Activated CD4-positive, alpha-beta T cell treated with anti-CD3 and anti-CD28 coated beads, Interleukin-10, Interleukin-2, amounts not matched to agents 100 ng/mL and 50 ng/mL, durations not matched to agents 16 hours and 8 hours (primary cell): ENCODE results near the gene WDR18.

Source experiments
- DNase-seq: peaks from one replicate; pipeline ENCODE4 v3.0.0-alpha.2; 2020

Gene WDR18

DNA sequence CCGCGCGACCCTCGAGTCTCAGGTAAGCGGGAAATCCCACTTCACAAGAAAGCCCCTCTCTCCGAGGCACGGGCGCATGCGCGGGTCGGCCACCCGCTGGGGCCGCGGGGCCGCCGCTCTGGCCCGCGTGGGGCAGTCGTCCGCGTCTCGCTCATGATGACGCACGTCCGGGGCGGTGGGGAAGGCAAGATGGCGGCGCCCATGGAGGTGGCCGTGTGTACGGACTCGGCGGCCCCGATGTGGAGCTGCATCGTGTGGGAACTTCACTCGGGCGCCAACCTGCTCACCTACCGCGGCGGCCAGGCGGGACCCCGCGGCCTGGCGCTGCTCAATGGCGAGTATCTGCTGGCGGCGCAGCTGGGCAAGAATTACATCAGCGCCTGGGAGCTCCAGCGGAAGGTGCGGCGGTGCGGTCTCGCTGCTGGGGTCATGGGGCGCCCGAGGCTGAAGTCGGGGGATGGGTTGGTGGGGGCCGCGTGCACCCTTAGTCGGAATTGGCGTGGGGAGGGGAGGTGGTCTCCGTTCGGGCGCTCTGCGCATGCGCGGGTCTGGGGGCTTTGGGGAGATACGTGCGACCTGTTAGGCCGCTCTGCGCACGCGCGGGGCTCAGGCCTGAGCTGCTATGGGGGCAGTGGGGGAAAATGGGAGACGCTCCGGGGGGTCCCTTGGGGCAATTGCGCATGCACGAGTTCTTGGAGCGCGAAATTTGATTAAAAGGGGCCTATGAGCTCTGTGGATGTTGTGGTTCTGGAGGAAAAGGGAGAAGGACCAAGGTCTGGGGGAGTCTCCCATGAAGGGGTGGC lies at the start of gene WDR18:
Gene WDR18 (plus strand): TSS at position 181 of the 803 bp plus-strand sequence. CDS start 9 bp downstream, at position 190.
- peak; percentile 96 for DNase-seq

- DNase-seq, result no peak
These were observed 49.2 kb upstream of the WDR18 start for GRCh38 chr19:934865-935479.

- no peak for DNase-seq
These were observed 48.0 kb upstream of the WDR18 start for GRCh38 chr19:936175-936546.

- DNase-seq, result peak; percentile 59
These were observed 46.9 kb upstream of the WDR18 start for GRCh38 chr19:937259-937694.

DNA sequence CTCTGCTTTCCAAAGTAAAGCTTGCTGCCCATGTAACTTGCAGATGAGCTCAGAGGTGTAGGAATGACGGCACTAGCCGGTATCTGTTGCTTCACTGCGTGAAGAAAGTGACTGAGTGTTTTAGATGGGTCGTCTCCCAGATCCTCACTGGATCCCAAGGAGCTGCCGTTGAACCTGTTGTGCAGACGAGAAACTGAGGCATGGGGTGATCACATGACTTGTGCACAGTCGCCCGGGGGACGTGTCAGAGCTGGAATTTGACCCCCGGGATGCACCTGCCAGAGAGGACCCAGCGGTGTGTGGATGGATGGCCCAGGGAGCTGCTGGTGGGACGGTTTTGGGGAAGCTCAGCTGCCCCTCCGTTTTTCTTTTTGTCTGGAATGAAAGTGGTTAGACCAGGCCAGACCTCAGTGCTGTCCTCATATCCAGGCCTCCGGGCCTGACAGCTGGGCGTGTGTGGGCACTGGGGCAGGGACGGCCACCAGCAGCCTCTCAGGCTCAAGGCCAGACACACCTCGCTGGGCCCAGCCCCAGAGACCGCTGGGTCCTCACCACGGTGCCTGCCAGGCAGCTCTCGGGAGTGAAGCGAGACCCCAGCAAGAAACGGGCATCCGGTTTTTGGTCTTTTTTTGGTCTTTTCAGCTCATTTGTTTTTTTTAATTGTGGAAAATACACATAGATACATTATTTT lies 45.8 kb upstream of the WDR18 start:
- no peak for DNase-seq

DNA sequence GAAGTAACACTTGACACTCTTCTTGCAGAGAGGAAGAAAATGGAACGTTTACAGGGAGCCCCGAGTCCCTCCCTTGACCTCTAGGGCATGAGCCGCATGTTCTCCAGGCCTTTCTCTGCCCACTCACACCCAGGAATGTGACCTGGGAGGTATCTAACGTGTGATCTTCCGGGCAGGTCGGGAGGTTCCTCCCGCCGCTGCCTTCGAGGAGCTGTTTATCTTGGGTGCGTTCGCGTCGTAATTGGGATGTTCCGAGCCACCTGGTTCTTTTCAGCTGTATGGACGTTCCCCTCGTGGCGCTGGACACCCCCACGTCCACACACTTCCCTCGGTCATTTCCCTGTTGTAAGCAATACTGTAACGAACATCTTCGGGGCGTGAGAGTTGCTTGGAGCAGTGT lies 44.7 kb upstream of the WDR18 start:
- no peak for DNase-seq

DNA sequence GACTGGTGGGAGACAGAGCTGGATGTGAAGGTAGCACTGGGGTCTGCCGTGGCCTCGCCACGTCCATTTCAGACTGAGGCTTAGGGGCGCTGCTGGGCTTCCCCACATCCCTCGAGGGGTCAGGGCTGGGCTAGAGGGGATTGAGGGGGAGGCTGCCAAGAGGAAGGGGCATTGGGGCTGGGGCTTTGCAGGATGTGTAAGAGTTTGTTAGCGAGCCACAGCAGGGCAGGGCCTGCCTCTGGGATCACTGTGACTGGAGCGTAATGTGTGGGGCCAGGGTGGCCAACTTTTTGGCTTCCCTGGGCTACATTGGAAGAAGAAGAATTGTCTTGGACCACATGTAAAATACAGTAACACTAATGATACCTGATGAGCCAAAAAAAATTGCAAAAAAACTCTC lies 44.2 kb upstream of the WDR18 start:
- no peak for DNase-seq

GRCh38 chr19:940591-941291 lies 43.4 kb upstream of the WDR18 start:
- DNase-seq, result peak; percentile 46

- DNase-seq, result no peak
These were observed 42.6 kb upstream of the WDR18 start for GRCh38 chr19:941292-942132.

- DNase-seq, result no peak
These were observed 42.0 kb upstream of the WDR18 start for GRCh38 chr19:942133-942645.

- no peak for DNase-seq
These were observed 40.5 kb upstream of the WDR18 start for GRCh38 chr19:943551-944170.

- DNase-seq, result no peak
These were observed 40.0 kb upstream of the WDR18 start for GRCh38 chr19:944171-944567.

- no peak for DNase-seq
These were observed 39.4 kb upstream of the WDR18 start for GRCh38 chr19:944663-945241.

GRCh38 chr19:945401-946252 lies 38.5 kb upstream of the WDR18 start:
- no peak for DNase-seq

GRCh38 chr19:947090-947706 lies 36.9 kb upstream of the WDR18 start:
- no peak for DNase-seq

GRCh38 chr19:947707-948539 lies 36.2 kb upstream of the WDR18 start:
- DNase-seq, result no peak

- DNase-seq, result no peak
These were observed 35.2 kb upstream of the WDR18 start for GRCh38 chr19:948842-949496.

GRCh38 chr19:950352-951066 lies 33.6 kb upstream of the WDR18 start:
- no peak for DNase-seq
